HG02852 (cell line): Measurements from ENCODE around the gene SUSD5.
"Not testable (repeated sequence)": the region's sequence is repeated elsewhere in the genome, so short reads cannot be mapped to it uniquely, and the experiment has no call there.

Experiments used
- ATAC-seq: cut with Tn5 transposase; IDR thresholded peaks from one replicate; pipeline ENCODE4 v1.9.1; 2021; ENCODE audit warnings: mild to moderate bottlenecking, moderate library complexity; ENCODE audit not compliant: unreplicated experiment

The SUSD5 gene

GRCh38 chr3:33117461-33117860 lies 101.1 kb downstream of the SUSD5 start:
- no peak for ATAC-seq

- no peak for ATAC-seq
Measured at GRCh38 chr3:33115024-33115768, 103.4 kb downstream of the SUSD5 start.

DNA sequence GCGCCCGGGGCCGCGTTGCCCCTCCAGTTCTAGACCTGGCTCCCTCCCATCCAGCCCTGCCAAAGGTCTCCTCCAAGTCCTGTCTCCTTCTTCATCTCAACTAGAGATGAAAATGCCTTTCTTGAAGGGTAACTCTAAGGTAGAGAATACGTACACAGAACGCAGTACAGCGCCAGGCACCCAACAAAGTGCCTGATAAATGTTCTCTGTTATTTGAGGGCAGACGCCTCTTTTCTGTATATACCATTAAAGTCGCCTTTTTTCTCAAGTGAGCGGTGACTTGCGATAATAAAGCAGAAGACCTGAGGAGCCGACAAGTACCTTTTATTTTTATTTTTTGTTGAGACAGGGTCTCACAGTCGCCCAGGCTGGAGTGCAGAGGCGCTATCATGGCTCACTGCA lies 104.0 kb downstream of the SUSD5 start:
- no peak for ATAC-seq

GRCh38 chr3:33113772-33114621 lies 104.6 kb downstream of the SUSD5 start, which contains the start of gene CRTAP:
Gene CRTAP (plus strand): TSS chr3:33114014. CDS start chr3:33114078, 64 bp downstream.
- peak; percentile 76 for ATAC-seq

DNA sequence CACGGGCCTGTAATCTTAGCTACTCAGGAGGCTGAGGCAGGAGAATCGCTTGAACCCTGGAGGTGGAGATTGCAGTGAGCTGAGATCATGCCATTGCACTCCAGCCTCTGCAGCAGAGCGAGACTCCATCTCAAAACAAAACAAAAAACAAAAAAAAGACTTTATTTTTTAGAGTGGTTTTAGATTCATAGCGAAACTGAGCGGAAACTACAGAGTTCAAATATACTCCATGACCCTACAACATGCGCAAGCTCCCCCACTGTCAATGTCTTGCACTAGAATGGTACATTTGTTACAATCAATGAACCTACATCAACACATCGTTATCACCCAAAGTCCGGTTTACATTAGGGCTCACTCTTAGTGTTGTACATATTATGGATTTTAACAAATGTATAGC lies 107.0 kb downstream of the SUSD5 start:
- peak; percentile 39 for ATAC-seq

DNA sequence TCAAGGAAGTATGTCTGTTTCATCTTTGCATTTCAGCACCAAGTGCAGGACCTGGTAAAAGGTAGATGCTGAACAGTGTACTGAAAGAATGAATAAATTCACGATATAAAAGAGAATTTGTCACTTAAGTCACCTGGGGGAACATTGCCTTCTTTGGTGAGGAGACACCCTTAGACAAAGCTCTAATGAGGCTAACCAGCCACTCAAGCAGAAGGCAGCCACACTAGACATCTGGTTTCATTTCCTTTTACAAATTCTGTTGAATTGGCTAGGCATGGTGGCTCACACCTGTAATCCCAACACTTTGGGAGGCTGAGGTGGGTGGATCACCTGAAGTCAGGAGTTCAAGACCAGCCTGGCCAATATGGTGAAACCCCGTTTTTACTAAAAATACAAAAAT lies 111.8 kb downstream of the SUSD5 start:
- not testable (repeated sequence) for ATAC-seq

DNA sequence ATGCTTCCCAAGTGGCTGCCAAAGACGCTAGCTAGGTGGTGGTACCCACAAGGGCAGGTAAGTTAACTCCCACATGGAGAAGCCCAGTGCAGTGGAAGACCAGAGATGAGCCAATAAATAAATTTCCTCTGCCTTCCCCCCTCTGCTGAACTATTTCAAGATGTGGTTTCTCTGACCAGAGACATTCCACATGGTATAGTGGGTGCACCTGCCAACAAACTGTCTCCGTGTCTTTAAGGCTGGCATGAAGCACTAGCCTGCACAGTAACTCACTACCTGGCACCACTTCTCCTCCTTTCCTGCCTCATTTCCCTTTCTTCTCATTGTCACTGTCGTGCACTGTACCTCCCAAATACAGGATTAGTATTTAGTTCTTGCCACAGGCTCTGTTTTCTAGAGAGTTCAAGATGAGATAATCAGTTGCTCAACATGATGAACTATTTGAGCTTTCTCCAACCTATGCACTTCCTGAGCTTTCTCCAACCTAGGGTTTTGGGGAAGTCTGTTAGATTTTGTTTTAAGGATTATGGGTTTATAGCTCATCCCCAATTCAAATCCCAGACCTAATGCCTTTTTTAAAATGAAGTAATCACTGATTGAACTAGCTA lies 113.2 kb downstream of the SUSD5 start:
- ATAC-seq = no peak

- no peak for ATAC-seq
Measured at GRCh38 chr3:33104803-33105202, 113.8 kb downstream of the SUSD5 start.

- no peak for ATAC-seq
Measured at GRCh38 chr3:33103480-33103879, 115.1 kb downstream of the SUSD5 start.

- no peak for ATAC-seq
Measured at GRCh38 chr3:33103034-33103433, 115.6 kb downstream of the SUSD5 start.

DNA sequence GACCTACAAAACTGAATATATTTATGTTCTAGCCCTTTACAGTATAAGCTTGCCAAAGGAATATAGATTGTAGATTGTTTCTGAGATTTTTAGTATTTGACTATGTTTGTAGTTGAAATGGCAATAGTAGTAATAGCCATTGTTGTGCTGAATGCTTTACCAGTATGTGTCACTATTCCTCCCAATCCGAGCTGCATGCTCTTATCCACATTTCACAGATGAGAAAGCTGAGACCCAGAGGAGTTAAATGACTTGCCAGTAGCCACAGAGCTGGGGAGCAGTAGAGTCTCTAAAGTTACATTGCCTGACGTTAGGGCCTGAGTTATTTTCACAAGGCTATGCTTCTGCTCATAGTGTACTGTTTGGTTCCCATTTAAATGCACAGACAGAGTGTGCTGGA lies 118.4 kb downstream of the SUSD5 start:
- no peak for ATAC-seq
